Left ventricle myocardium inferior (tissue), 1 donor: ENCODE data around the gene NSUN6. TPM values are rescaled to one million over a fixed set of nuclear protein-coding genes. Genes with fewer than 3 reads are reported as not detected.

Experiments
- DNase-seq: peaks from one replicate; pipeline ENCODE4 v3.0.0-alpha.2; 2020
- H3K27ac ChIP-seq: fragments of 200-600 bp; replicated peaks from 2 replicates; pipeline ENCODE4 v1.8.0; 2021
- H3K27me3 ChIP-seq: fragments of 200-600 bp; 2 replicates; pipeline ENCODE4 v1.8.0; 2021; ENCODE audit warnings: low read depth
- H3K36me3 ChIP-seq: fragments of 200-600 bp; 2 replicates; pipeline ENCODE4 v1.8.0; 2021
- H3K4me1 ChIP-seq: fragments of 200-600 bp; 2 replicates; pipeline ENCODE4 v1.8.0; 2021
- H3K4me3 ChIP-seq: fragments of 200-600 bp; 2 replicates; pipeline ENCODE4 v1.8.0; 2021; ENCODE audit warnings: mild to moderate bottlenecking, moderate library complexity
- H3K9me3 ChIP-seq: fragments of 200-600 bp; replicated peaks from 2 replicates; pipeline ENCODE4 v1.8.0; 2021
- intact Hi-C: fragments of 100-400 bp; cut with micrococcal nuclease; formaldehyde crosslinking; loops from one replicate; pipeline ENCODE4 v1.11.0; 2022
- total RNA-seq: library from RNA; stranded (reverse); fragmentation: NEBNext Ultra II Directional; extraction: Animal tissue kit (Norgen Biotek cat#: 25700); gene quantifications from one replicate; pipeline ENCODE4 v1.2.1, GENCODE V29; 2021
- TF ChIP-seq, protein P1 (sequence below): fragments of 200-600 bp; IDR thresholded peaks from 2 replicates; pipeline ENCODE4 v1.8.0; 2021; ENCODE audit warnings: antibody characterized with exemption, mild to moderate bottlenecking, borderline replicate concordance
- donor health status: DM: no; HTN: yes; CAD: no; lungs with severe emphysema.

NSUN6 gene
- total RNA-seq, 1 donor from 2014 or later: 7.9 TPM

DNA sequence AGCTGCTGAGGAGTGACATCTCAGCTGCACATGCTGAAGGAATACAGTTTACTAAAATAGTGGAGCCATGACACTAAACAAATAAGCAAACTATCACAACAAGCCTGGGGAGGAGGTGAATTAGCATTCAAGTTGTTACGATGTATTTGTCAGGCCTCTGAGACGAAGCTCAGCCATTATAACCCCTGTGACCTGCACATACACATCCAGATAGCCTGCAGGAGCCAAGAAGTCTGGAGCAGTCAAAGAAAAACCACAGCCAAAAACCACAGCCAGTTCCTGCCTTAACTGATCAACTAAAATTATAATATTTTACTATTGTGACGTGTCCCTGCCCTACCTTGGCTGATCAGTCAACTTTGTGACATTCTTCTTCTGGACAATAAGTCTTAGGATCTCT is 68.6 kb downstream of the NSUN6 start:
- Histone ChIP-seq H3K4me3 (no peak overlapping the region), H3K4me1 (peaks cover 9% of the 10 kb centered on the region), H3K27ac (no peak overlapping the region), H3K27me3 (no peaks in the 10 kb centered on the region), H3K9me3 (peaks cover 6% of the 10 kb centered on the region), H3K36me3 (peaks cover 68% of the 10 kb centered on the region)
- DNase-seq: no peak
- TF ChIP-seq, protein P1, sequence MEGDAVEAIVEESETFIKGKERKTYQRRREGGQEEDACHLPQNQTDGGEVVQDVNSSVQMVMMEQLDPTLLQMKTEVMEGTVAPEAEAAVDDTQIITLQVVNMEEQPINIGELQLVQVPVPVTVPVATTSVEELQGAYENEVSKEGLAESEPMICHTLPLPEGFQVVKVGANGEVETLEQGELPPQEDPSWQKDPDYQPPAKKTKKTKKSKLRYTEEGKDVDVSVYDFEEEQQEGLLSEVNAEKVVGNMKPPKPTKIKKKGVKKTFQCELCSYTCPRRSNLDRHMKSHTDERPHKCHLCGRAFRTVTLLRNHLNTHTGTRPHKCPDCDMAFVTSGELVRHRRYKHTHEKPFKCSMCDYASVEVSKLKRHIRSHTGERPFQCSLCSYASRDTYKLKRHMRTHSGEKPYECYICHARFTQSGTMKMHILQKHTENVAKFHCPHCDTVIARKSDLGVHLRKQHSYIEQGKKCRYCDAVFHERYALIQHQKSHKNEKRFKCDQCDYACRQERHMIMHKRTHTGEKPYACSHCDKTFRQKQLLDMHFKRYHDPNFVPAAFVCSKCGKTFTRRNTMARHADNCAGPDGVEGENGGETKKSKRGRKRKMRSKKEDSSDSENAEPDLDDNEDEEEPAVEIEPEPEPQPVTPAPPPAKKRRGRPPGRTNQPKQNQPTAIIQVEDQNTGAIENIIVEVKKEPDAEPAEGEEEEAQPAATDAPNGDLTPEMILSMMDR: no peak
- intact Hi-C loops: no loop called here

DNA sequence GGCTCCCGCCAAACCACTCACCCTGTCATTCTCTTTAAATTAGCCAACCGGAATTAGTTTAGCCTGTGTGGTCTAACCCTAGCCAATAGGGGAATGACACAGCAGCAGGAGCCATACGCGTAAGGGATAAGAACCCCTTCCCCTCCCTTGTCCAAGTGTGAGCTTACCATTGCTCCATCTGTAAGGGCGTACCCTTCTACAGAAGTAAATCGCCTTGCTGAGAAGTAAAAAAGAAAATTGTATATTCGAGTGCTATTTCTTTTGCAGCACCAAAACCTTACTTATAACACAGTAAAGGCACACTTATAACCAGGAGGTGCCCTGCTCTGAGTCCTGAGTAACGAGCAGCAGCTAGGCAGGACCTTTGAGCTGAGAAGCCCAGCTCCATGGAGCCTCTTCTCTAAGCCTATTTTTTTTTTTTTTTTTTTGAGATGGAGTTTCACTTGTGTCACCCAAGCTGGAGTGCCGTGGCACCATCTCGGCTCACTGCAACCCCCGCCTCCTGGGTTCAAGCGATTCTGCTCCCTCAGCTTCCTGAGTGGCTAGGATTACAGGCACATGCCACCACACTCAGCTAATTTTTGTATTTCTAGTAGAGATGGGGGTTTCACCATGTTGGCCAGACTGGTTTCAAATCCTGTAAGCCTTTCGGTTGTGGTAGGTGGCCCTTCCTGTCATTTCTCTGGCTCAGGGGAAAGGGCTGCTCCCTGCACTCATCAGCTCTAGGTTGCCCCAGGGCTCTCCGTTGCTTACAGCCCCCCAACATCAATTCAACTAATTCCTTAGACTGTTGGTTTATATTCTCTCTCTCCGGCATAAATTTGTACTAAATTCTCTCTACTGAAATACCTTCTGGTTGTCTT is 73.3 kb downstream of the NSUN6 start:
- Histone ChIP-seq H3K27me3 (no peaks in the 10 kb centered on the region), H3K4me1 (peaks cover 8% of the 10 kb centered on the region), H3K9me3 (peaks cover 7% of the 10 kb centered on the region), H3K36me3 (peaks cover 65% of the 10 kb centered on the region), H3K4me3 (no peak overlapping the region), H3K27ac (no peak overlapping the region)
- TF ChIP-seq, protein P1: no peak
- intact Hi-C loops: no loop called here
- DNase-seq: no peak

DNA sequence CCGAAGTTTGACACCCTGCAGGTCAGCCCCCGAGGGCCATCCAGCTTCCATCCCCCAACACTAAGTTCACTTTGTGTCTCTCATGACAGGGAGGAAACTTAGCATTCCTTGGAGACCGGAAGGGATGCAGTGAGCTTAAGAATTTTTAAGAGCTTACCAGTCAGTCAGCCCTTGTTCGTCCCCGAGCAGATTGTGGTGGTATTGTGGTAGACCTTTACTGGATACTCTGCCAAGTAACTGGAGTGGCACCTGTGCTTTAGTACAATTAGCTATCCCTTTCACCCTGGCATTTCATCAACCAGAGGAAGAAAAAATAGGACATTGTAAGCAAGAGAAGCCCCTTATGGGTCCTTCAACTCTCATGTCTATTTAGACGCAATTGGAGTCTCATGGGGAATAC is 74.8 kb downstream of the NSUN6 start:
- Histone ChIP-seq H3K27me3 (no peaks in the 10 kb centered on the region), H3K4me3 (no peak overlapping the region), H3K9me3 (peaks cover 7% of the 10 kb centered on the region), H3K36me3 (peaks cover 57% of the 10 kb centered on the region), H3K4me1 (no peaks in the 10 kb centered on the region), H3K27ac (no peak overlapping the region)
- no peak for DNase-seq
- intact Hi-C loops: no loop called here
- TF ChIP-seq, protein P1: no peak

DNA sequence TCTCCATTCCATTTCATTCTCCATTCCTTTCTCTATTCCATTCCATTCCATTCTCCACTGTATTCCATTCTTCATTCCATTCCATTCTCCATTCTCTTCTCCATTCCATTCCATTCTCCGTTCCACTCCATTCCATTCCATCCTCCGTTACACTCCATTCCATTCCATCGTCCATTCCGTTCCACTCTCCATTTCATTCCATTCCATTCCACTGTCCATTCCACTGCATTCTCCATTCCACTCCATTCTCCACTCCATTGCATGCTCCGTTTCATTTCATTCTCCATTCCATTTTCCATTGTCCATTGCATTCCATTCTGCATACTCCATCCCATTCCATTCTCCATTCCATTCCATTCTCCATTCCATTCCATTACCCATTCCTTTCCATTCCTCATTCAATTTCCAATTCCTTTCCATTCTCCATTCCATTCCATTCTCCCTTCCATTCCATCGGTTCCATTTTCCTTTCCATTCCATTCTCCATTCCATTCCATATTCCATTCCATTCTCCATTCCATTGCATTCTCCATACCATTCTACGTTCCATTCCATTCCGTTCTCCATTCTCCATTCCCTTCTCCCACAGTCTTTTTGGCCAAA is 78.3 kb downstream of the NSUN6 start:
- no peak overlapping the region for H3K4me3 ChIP-seq
- DNase-seq: no peak
- no peak overlapping the region for H3K27ac ChIP-seq
- intact Hi-C loops: no loop called here
- peaks cover 8% of the 10 kb centered on the region for H3K9me3 ChIP-seq
- H3K4me1 ChIP-seq: no peaks in the 10 kb centered on the region
- no peaks in the 10 kb centered on the region for H3K27me3 ChIP-seq
- TF ChIP-seq, protein P1: no peak
- H3K36me3 ChIP-seq: peaks cover 26% of the 10 kb centered on the region

DNA sequence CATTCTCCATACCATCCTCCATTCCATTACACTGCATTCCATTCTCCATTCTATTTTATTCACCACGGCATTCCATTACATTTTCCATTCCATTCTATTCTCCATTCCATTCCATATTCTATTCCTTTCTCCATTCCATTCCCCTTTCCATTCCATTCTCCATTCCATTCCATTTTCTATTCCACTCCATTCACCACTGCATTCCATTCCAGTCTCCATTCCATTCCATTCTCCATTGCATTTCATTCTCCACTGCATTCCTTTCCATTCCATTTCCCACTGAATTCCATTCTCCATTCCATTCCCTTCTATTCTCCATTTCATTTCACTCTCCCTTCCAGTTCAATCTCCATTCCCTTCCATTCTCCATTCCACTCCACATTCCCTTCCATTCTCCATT is 79.6 kb downstream of the NSUN6 start:
- peaks cover 15% of the 10 kb centered on the region for H3K9me3 ChIP-seq
- H3K27me3 ChIP-seq: no peaks in the 10 kb centered on the region
- no peak for DNase-seq
- intact Hi-C loops: no loop called here
- no peak overlapping the region for H3K27ac ChIP-seq
- peaks cover 13% of the 10 kb centered on the region for H3K36me3 ChIP-seq
- no peaks in the 10 kb centered on the region for H3K4me1 ChIP-seq
- TF ChIP-seq, protein P1: no peak
- no peak overlapping the region for H3K4me3 ChIP-seq
